IMR-90 (cell line): Measurements from ENCODE around the gene EXT2. TPM values are rescaled to one million over a fixed set of nuclear protein-coding genes. Genes with fewer than 3 reads are reported as not detected.

Source experiments
- ATAC-seq: fragments of 200-7000 bp; cut with Tn5 transposase; 2 replicates; pipeline ENCODE4 v1.9.1; 2020; ENCODE audit warnings: low read depth, mild to moderate bottlenecking, moderate library complexity
- BruUV-seq: library from RNA; stranded (reverse); fragments of 400-500 nt; replicated peaks from 2 replicates; lab custom pipeline; 2021; lab: Mats Ljungman, UMichigan
- CTCF ChIA-PET: fragments of 300-600 bp; formaldehyde crosslinking; extraction: SDS; loops from one replicate; lab custom pipeline; 2021; ENCODE audit warnings: antibody characterized with exemption; lab: Yijun Ruan, JAX
- POLR2A ChIA-PET: fragments of 300-600 bp; sonication (Branson Sonifier 250); formaldehyde crosslinking; loops from one replicate; lab custom pipeline; 2022; ENCODE audit warnings: antibody characterized with exemption; ENCODE audit not compliant: unreplicated experiment; lab: Charles Lee
- DNase-seq: peaks from one replicate; pipeline ENCODE4 v3.0.0; 2013
- H2AFZ ChIP-seq: replicated peaks from 2 replicates; pipeline ENCODE3; 2013; ENCODE audit warnings: low read length, mild to moderate bottlenecking; ENCODE audit not compliant: poor library complexity
- H2AK5ac ChIP-seq: 2 replicates; pipeline ENCODE4 v1.6.1; 2013; ENCODE audit warnings: low read depth, low read length, inconsistent platforms
- H2AK9ac ChIP-seq: replicated peaks from 2 replicates; pipeline ENCODE3; 2013; ENCODE audit warnings: mild to moderate bottlenecking, low read depth, low read length, moderate library complexity; ENCODE audit not compliant: poor library complexity
- H2BK120ac ChIP-seq: 2 replicates; pipeline ENCODE4 v1.6.1; 2013; ENCODE audit warnings: low read depth, low read length, inconsistent platforms
- H2BK15ac ChIP-seq: 3 replicates; pipeline ENCODE4 v1.6.1; 2013; ENCODE audit warnings: low read depth, low read length, inconsistent platforms
- H2BK20ac ChIP-seq: 2 replicates; pipeline ENCODE4 v1.6.1; 2013; ENCODE audit warnings: low read depth, mild to moderate bottlenecking, inconsistent platforms, low read length, moderate library complexity
- H2BK5ac ChIP-seq: 2 replicates; pipeline ENCODE4 v1.6.1; 2013; ENCODE audit warnings: mild to moderate bottlenecking, low read depth, low read length, inconsistent platforms; ENCODE audit not compliant: poor library complexity, severe bottlenecking
- H3K14ac ChIP-seq: replicated peaks from 2 replicates; pipeline ENCODE4 v1.6.1; 2013; ENCODE audit warnings: low read depth, low read length, inconsistent platforms
- H3K18ac ChIP-seq: 2 replicates; pipeline ENCODE4 v1.6.1; 2013; ENCODE audit warnings: low read depth, low read length, control low read depth
- H3K23ac ChIP-seq: 2 replicates; pipeline ENCODE4 v1.6.1; 2013; ENCODE audit warnings: low read depth, low read length, inconsistent platforms
- H3K27ac ChIP-seq: 2 replicates; pipeline ENCODE4 v1.5.1; 2013; ENCODE audit warnings: mild to moderate bottlenecking, control low read depth, low read length; ENCODE audit not compliant: insufficient read depth
- H3K27me3 ChIP-seq: 2 replicates; pipeline ENCODE4 v1.6.1; 2013; ENCODE audit warnings: low read length; ENCODE audit not compliant: control insufficient read depth, insufficient read depth
- H3K36me3 ChIP-seq: 2 replicates; pipeline ENCODE4 v1.6.1; 2013; ENCODE audit warnings: low read length, mixed read lengths; ENCODE audit not compliant: control insufficient read depth, insufficient read depth
- H3K4ac ChIP-seq: 2 replicates; pipeline ENCODE4 v1.6.1; 2013; ENCODE audit warnings: low read depth, low read length, inconsistent platforms
- H3K4me1 ChIP-seq: 2 replicates; pipeline ENCODE4 v1.6.1; 2013; ENCODE audit warnings: low read length, mixed read lengths; ENCODE audit not compliant: control insufficient read depth, insufficient read depth
- H3K4me2 ChIP-seq: 2 replicates; pipeline ENCODE4 v1.6.1; 2013; ENCODE audit warnings: low read depth, mild to moderate bottlenecking, control low read depth, low read length, moderate library complexity
- H3K4me3 ChIP-seq: 2 replicates; pipeline ENCODE4 v1.5.1; 2013; ENCODE audit warnings: low read depth, mild to moderate bottlenecking, control low read depth, low read length, moderate library complexity; ENCODE audit not compliant: insufficient read depth
- H3K56ac ChIP-seq: 2 replicates; pipeline ENCODE4 v1.6.1; 2013; ENCODE audit warnings: low read length, inconsistent platforms; ENCODE audit not compliant: insufficient read depth; ENCODE audit errors: extremely low read depth
- H3K79me1 ChIP-seq, 2 experiments: 2 replicates each; pipeline ENCODE4 v1.6.1; 2013; ENCODE audit warnings: low read length in 2 of 2, inconsistent platforms in 1 of 2, low read depth in 1 of 2
- H3K9ac ChIP-seq: 2 replicates; pipeline ENCODE4 v1.6.1; 2013; ENCODE audit warnings: low read depth, low read length, control low read depth
- H3K9me1 ChIP-seq: 2 replicates; pipeline ENCODE4 v1.6.1; 2013; ENCODE audit warnings: low read length, inconsistent platforms; ENCODE audit not compliant: insufficient read depth
- H3K9me3 ChIP-seq: 2 replicates; pipeline ENCODE4 v1.6.1; 2013; ENCODE audit warnings: low read length; ENCODE audit not compliant: control insufficient read depth, insufficient read depth
- H4K20me1 ChIP-seq: 2 replicates; pipeline ENCODE4 v1.6.1; 2013; ENCODE audit warnings: low read length, inconsistent platforms; ENCODE audit not compliant: insufficient read depth
- H4K5ac ChIP-seq: 2 replicates; pipeline ENCODE4 v1.6.1; 2013; ENCODE audit warnings: mild to moderate bottlenecking, low read depth, low read length, control low read depth
- H4K8ac ChIP-seq, 2 experiments: 2 replicates each; pipeline ENCODE4 v1.6.1; 2013; ENCODE audit warnings: low read depth in 2 of 2, low read length in 2 of 2, control low read depth in 1 of 2, inconsistent platforms in 1 of 2
- H4K91ac ChIP-seq: 2 replicates; pipeline ENCODE4 v1.6.1; 2013; ENCODE audit warnings: low read depth, low read length, inconsistent platforms; ENCODE audit not compliant: insufficient read depth
- CHD1 ChIP-seq: IDR thresholded peaks from 2 replicates; pipeline ENCODE4 v1.6.1; 2012; ENCODE audit warnings: low read depth, low read length, improper control_type of control experiment
- CTCF ChIP-seq: conservative IDR thresholded peaks from 2 replicates; pipeline ENCODE4 v1.5.1; 2012; ENCODE audit warnings: mild to moderate bottlenecking, low read depth, low read length, improper control_type of control experiment
- ELK1 ChIP-seq: fragments of 150-350 bp; IDR thresholded peaks from 2 replicates; pipeline ENCODE4 v1.6.1; 2016; ENCODE audit warnings: low read depth, mild to moderate bottlenecking, low read length, moderate library complexity, borderline replicate concordance
- FOS ChIP-seq: fragments of 150-350 bp; IDR thresholded peaks from 2 replicates; pipeline ENCODE4 v1.6.1; 2016; ENCODE audit warnings: low read depth, low read length
- MAFK ChIP-seq: IDR thresholded peaks from 2 replicates; pipeline ENCODE4 v1.6.1; 2012; ENCODE audit warnings: low read depth, low read length, improper control_type of control experiment
- MAZ ChIP-seq: IDR thresholded peaks from 2 replicates; pipeline ENCODE4 v1.6.1; 2012; ENCODE audit warnings: low read depth, mild to moderate bottlenecking, low read length, improper control_type of control experiment, moderate library complexity, borderline replicate concordance
- NFE2L2 ChIP-seq: fragments of 150-350 bp; IDR thresholded peaks from 2 replicates; pipeline ENCODE4 v1.6.1; 2016; ENCODE audit warnings: low read depth, mild to moderate bottlenecking, low read length
- RCOR1 ChIP-seq: IDR thresholded peaks from 2 replicates; pipeline ENCODE4 v1.6.1; 2012; ENCODE audit warnings: mild to moderate bottlenecking, low read length, improper control_type of control experiment; ENCODE audit not compliant: insufficient replicate concordance
- RFX5 ChIP-seq: IDR thresholded peaks from 2 replicates; pipeline ENCODE4 v1.8.0; 2012; ENCODE audit warnings: low read depth, mild to moderate bottlenecking, low read length, moderate library complexity
- WGBS, 2 experiments: methylation state at CpG; one replicate each; pipeline versions ENCODE4 v1.1.5 to v1.1.7; 2013; ENCODE audit warnings: missing lambda C conversion rate in 2 of 2; ENCODE audit not compliant: insufficient read length in 1 of 2; ENCODE audit errors: extremely low coverage in 2 of 2; 5-methylcytosine and 5-hydroxymethylcytosine counted together
- dilution Hi-C: fragments of 300-500 bp; cut with HindIII; formaldehyde crosslinking; loops from one replicate; pipeline ENCODE4 v1.14.3; 2018; ENCODE audit warnings: low sequenced_read_pairs; ENCODE audit not compliant: unreplicated experiment
- in situ Hi-C: fragments of 300-500 bp; cut with MboI; formaldehyde crosslinking; loops from 3 replicates; pipeline ENCODE4 v1.14.3; 2019; ENCODE audit warnings: low sequenced_read_pairs, inconsistent platforms, mixed read lengths
- intact Hi-C: fragments of 100-400 bp; cut with micrococcal nuclease; formaldehyde crosslinking; loops from 2 replicates; pipeline ENCODE4 v1.10.0; 2022
- polyA plus RNA-seq, 3 experiments: library from polyadenylated mRNA; depleted of rRNA; stranded (reverse); fragments of >200 nt; gene quantifications; 2 replicates each; pipeline ENCODE4 v1.2.3, GENCODE V29; 2012; ENCODE audit warnings: low replicate concordance in 1 of 3
- total RNA-seq: library from RNA; depleted of rRNA; stranded (reverse); fragments of >200 nt; gene quantifications from 2 replicates; pipeline ENCODE4 v1.2.3, GENCODE V29; 2012

Gene EXT2
- total and polyA plus RNA-seq, 2 of the 4 experiments (the other 2 are of a cell fraction) = 75.0 to 85.3 TPM

GRCh38 chr11:44080951-44081350 is 14.5 kb upstream of the EXT2 start:
- H3K18ac ChIP-seq = no peak overlapping the region
- H3K9me1 ChIP-seq = no peaks in the 10 kb centered on the region
- TF ChIP-seq NFE2L2 (no peak), FOS (no peak), RCOR1 (no peak), MAZ (no peak), MAFK (no peak), ELK1 (no peak), CHD1 (no peak), CTCF (no peak), RFX5 (no peak)
- ChIA-PET POLR2A (no interaction called here), CTCF (no interaction called here)
- ATAC-seq (no peak), DNase-seq (no peak)
- H2BK5ac ChIP-seq = no peak overlapping the region
- no peaks in the 10 kb centered on the region for H4K20me1 ChIP-seq
- 96% methylated on average over 4 of the region's 9 CpGs; no CpG with 5 or more reads in 1 of the 2 experiments for WGBS, 2 experiments
- no peak overlapping the region for H3K4ac ChIP-seq
- H2AK5ac ChIP-seq = no peak overlapping the region
- H3K14ac ChIP-seq = no peak overlapping the region
- no peak overlapping the region for H3K56ac ChIP-seq
- peak overlapping the region; percentile 78 for H2AK9ac ChIP-seq
- no peak overlapping the region for H2AFZ ChIP-seq
- H3K79me1 ChIP-seq = no peaks in the 10 kb centered on the region
- intact Hi-C loops (no loop called here), dilution Hi-C loops (no loop called here), in situ Hi-C loops (no loop called here)
- BruUV-seq = no TSS peak
- no peaks in the 10 kb centered on the region; the same call in 1 of the 2 replicates for H3K27me3 ChIP-seq
- H4K5ac ChIP-seq = no peak overlapping the region
- H3K9ac ChIP-seq = no peak overlapping the region
- no peaks in the 10 kb centered on the region for H3K36me3 ChIP-seq
- no peak overlapping the region for H2BK15ac ChIP-seq
- no peak overlapping the region for H3K27ac ChIP-seq
- H3K23ac ChIP-seq = no peak overlapping the region
- H3K4me3 ChIP-seq = no peak overlapping the region
- H2BK20ac ChIP-seq = no peak overlapping the region
- no peak overlapping the region for H3K4me2 ChIP-seq
- H3K9me3 ChIP-seq = no peaks in the 10 kb centered on the region
- H2BK120ac ChIP-seq = no peak overlapping the region
- no peak overlapping the region for H4K91ac ChIP-seq
- H4K8ac ChIP-seq = no peak overlapping the region
- H3K4me1 ChIP-seq = no peaks in the 10 kb centered on the region
